ENCODE data around the gene CD74.

CD74 gene

GRCh38 chr5:150407096-150407720, 5.5 kb downstream of the CD74 start:
- no peak overlapping the region for H3K4me3 Mint-ChIP-seq
- peaks cover 6% of the 10 kb centered on the region for H3K36me3 Mint-ChIP-seq (ENCODE audit: low read depth)
- no peaks in the 10 kb centered on the region for H3K9me3 Mint-ChIP-seq
- DNase-seq: no peak
- H3K27ac Mint-ChIP-seq: no peak overlapping the region
- TF ChIP-seq CTCF (IDR thresholded peaks at IDR 0.05): no peak
- no peaks in the 10 kb centered on the region for H3K27me3 Mint-ChIP-seq (ENCODE audit: low read depth, poor library complexity)
- peaks cover 24% of the 10 kb centered on the region for H3K4me1 Mint-ChIP-seq

GRCh38 chr5:150406723-150407095, 6.0 kb downstream of the CD74 start:
- DNase-seq: no peak
- Mint-ChIP-seq H3K9me3 (no peaks in the 10 kb centered on the region), H3K4me3 (no peak overlapping the region), H3K27me3 (ENCODE audit: low read depth, poor library complexity) (no peaks in the 10 kb centered on the region), H3K36me3 (ENCODE audit: low read depth) (peaks cover 6% of the 10 kb centered on the region), H3K27ac (no peak overlapping the region), H3K4me1 (peaks cover 22% of the 10 kb centered on the region)
- TF ChIP-seq CTCF (IDR thresholded peaks at IDR 0.05): no peak

- no peaks in the 10 kb centered on the region for H3K9me3 Mint-ChIP-seq
- H3K27me3 Mint-ChIP-seq (ENCODE audit: low read depth, poor library complexity): no peaks in the 10 kb centered on the region
- peaks cover 17% of the 10 kb centered on the region for H3K4me1 Mint-ChIP-seq
- no peak for TF ChIP-seq CTCF (IDR thresholded peaks at IDR 0.05)
- no peak overlapping the region for H3K27ac Mint-ChIP-seq
- no peak overlapping the region for H3K4me3 Mint-ChIP-seq
- peaks cover 6% of the 10 kb centered on the region for H3K36me3 Mint-ChIP-seq (ENCODE audit: low read depth)
- DNase-seq: no peak
These were observed 6.5 kb downstream of the CD74 start for GRCh38 chr5:150406103-150406722.

- no peak overlapping the region for H3K4me3 Mint-ChIP-seq
- peaks cover 9% of the 10 kb centered on the region for H3K4me1 Mint-ChIP-seq
- no peaks in the 10 kb centered on the region for H3K27me3 Mint-ChIP-seq (ENCODE audit: low read depth, poor library complexity)
- no peak overlapping the region for H3K27ac Mint-ChIP-seq
- no peaks in the 10 kb centered on the region for H3K9me3 Mint-ChIP-seq
- H3K36me3 Mint-ChIP-seq (ENCODE audit: low read depth): peaks cover 10% of the 10 kb centered on the region
- TF ChIP-seq CTCF (IDR thresholded peaks at IDR 0.05): no peak
- DNase-seq: no peak
These were observed 7.5 kb downstream of the CD74 start for GRCh38 chr5:150404941-150405816.

GRCh38 chr5:150404535-150404934, 8.2 kb downstream of the CD74 start:
- Mint-ChIP-seq H3K27me3 (ENCODE audit: low read depth, poor library complexity) (no peaks in the 10 kb centered on the region), H3K27ac (no peak overlapping the region)

More at GRCh38 chr5:150404535-150404934, 8.2 kb downstream of the CD74 start:
- peaks cover 9% of the 10 kb centered on the region for H3K4me1 Mint-ChIP-seq
- H3K36me3 Mint-ChIP-seq (ENCODE audit: low read depth): peaks cover 16% of the 10 kb centered on the region
- no peak for TF ChIP-seq CTCF (IDR thresholded peaks at IDR 0.05)
- no peaks in the 10 kb centered on the region for H3K9me3 Mint-ChIP-seq
- DNase-seq: no peak
- no peak overlapping the region for H3K4me3 Mint-ChIP-seq

All from nephron progenitor cell (in vitro differentiated cells).